Central memory CD8-positive, alpha-beta T cell (primary cell): ENCODE data around the gene ISL1.
A peak's percentile ranks its signal among the peaks of the same experiment; 100 is the strongest.

Source experiments
- ATAC-seq: fragments of 150-1000 bp; cut with Tn5 transposase; replicated peaks from 2 replicates; pipeline ENCODE4 v1.10.0; 2022; ENCODE audit warnings: mild to moderate bottlenecking, moderate FRiP score, moderate number of reproducible peaks; ENCODE audit not compliant: poor library complexity, severe bottlenecking; ENCODE audit errors: extremely low read depth
- DNase-seq, 2 donors: peaks; one replicate each; pipeline ENCODE4 v3.0.0; 2021; ENCODE audit warnings: low spot score in 2 of 2
- H3K27ac Mint-ChIP-seq: one replicate; pipeline ENCODE4 v1.8.0; 2022; ENCODE audit warnings: low read depth, mild to moderate bottlenecking, moderate library complexity, mixed read lengths
- H3K27me3 Mint-ChIP-seq: one replicate; pipeline ENCODE4 v1.8.0; 2022; ENCODE audit warnings: mixed read lengths
- H3K36me3 Mint-ChIP-seq: one replicate; pipeline ENCODE4 v1.8.0; 2022; ENCODE audit warnings: mild to moderate bottlenecking, moderate library complexity, mixed read lengths; ENCODE audit not compliant: insufficient read depth
- H3K4me1 Mint-ChIP-seq: one replicate; pipeline ENCODE4 v1.8.0; 2022; ENCODE audit warnings: mixed read lengths
- H3K4me3 Mint-ChIP-seq: one replicate; pipeline ENCODE4 v1.8.0; 2022; ENCODE audit warnings: mild to moderate bottlenecking, moderate library complexity, mixed read lengths
- H3K9me3 Mint-ChIP-seq: one replicate; pipeline ENCODE4 v1.8.0; 2022; ENCODE audit warnings: mixed read lengths

The ISL1 gene

GRCh38 chr5:51378448-51379330, 4.6 kb upstream of the ISL1 start:
- ATAC-seq: no peak
- Mint-ChIP-seq H3K27me3 (peaks cover 80% of the 10 kb centered on the region), H3K36me3 (no peaks in the 10 kb centered on the region), H3K4me1 (no peaks in the 10 kb centered on the region), H3K4me3 (no peak overlapping the region), H3K27ac (no peak overlapping the region), H3K9me3 (peaks cover 8% of the 10 kb centered on the region)
- DNase-seq: no peak

GRCh38 chr5:51379331-51379700, 3.9 kb upstream of the ISL1 start:
- Mint-ChIP-seq H3K9me3 (peaks cover 8% of the 10 kb centered on the region), H3K27ac (no peak overlapping the region), H3K27me3 (peaks cover 86% of the 10 kb centered on the region), H3K4me1 (no peaks in the 10 kb centered on the region), H3K4me3 (no peak overlapping the region), H3K36me3 (no peaks in the 10 kb centered on the region)
- no peak for ATAC-seq
- no peak for DNase-seq

- H3K27ac Mint-ChIP-seq: no peak overlapping the region
- no peak overlapping the region for H3K4me3 Mint-ChIP-seq
- no peaks in the 10 kb centered on the region for H3K4me1 Mint-ChIP-seq
- peaks cover under 1% of the 10 kb centered on the region for H3K9me3 Mint-ChIP-seq
- no peak for ATAC-seq
- peaks cover 93% of the 10 kb centered on the region for H3K27me3 Mint-ChIP-seq
- DNase-seq: no peak
- H3K36me3 Mint-ChIP-seq: no peaks in the 10 kb centered on the region
Observed at GRCh38 chr5:51380603-51381207, 2.5 kb upstream of the ISL1 start.

- no peak for ATAC-seq
- Mint-ChIP-seq H3K4me1 (no peaks in the 10 kb centered on the region), H3K4me3 (no peak overlapping the region), H3K27ac (no peak overlapping the region), H3K36me3 (no peaks in the 10 kb centered on the region), H3K27me3 (peaks cover 99% of the 10 kb centered on the region), H3K9me3 (no peaks in the 10 kb centered on the region)
- no peak for DNase-seq
Observed at GRCh38 chr5:51381761-51382474, 1.3 kb upstream of the ISL1 start.

- no peak overlapping the region for H3K4me3 Mint-ChIP-seq
- no peaks in the 10 kb centered on the region for H3K9me3 Mint-ChIP-seq
- ATAC-seq (no peak), DNase-seq (no peak)
- peaks cover 99% of the 10 kb centered on the region for H3K27me3 Mint-ChIP-seq
- H3K4me1 Mint-ChIP-seq: no peaks in the 10 kb centered on the region
- H3K27ac Mint-ChIP-seq: peak overlapping the region; percentile 45
- H3K36me3 Mint-ChIP-seq: no peaks in the 10 kb centered on the region
Observed at GRCh38 chr5:51382521-51383130, 622 bp upstream of the ISL1 start.

- Mint-ChIP-seq H3K36me3 (no peaks in the 10 kb centered on the region), H3K9me3 (no peaks in the 10 kb centered on the region), H3K4me3 (no peak overlapping the region), H3K27me3 (peaks cover 99% of the 10 kb centered on the region), H3K27ac (no peak overlapping the region), H3K4me1 (no peaks in the 10 kb centered on the region)
- no peak for DNase-seq
- no peak for ATAC-seq
Observed at GRCh38 chr5:51384281-51384840, 1.1 kb downstream of the ISL1 start.

GRCh38 chr5:51385216-51385615, 2.0 kb downstream of the ISL1 start:
- no peak for DNase-seq
- Mint-ChIP-seq H3K4me1 (no peaks in the 10 kb centered on the region), H3K4me3 (no peak overlapping the region)

GRCh38 chr5:51386916-51387883, 4.0 kb downstream of the ISL1 start:
- DNase-seq (no peak), ATAC-seq (no peak)
- Mint-ChIP-seq H3K27me3 (peaks cover 84% of the 10 kb centered on the region), H3K4me1 (no peaks in the 10 kb centered on the region), H3K4me3 (no peak overlapping the region), H3K9me3 (peaks cover 8% of the 10 kb centered on the region), H3K36me3 (no peaks in the 10 kb centered on the region), H3K27ac (no peak overlapping the region)

More at GRCh38 chr5:51385216-51385615, 2.0 kb downstream of the ISL1 start:
- Mint-ChIP-seq H3K27ac (no peak overlapping the region), H3K27me3 (peaks cover 92% of the 10 kb centered on the region), H3K9me3 (no peaks in the 10 kb centered on the region), H3K36me3 (no peaks in the 10 kb centered on the region)
- ATAC-seq: no peak

GRCh38 chr5:51387884-51388275, 4.6 kb downstream of the ISL1 start:
- peaks cover 78% of the 10 kb centered on the region for H3K27me3 Mint-ChIP-seq
- H3K36me3 Mint-ChIP-seq: no peaks in the 10 kb centered on the region
- peaks cover 8% of the 10 kb centered on the region for H3K9me3 Mint-ChIP-seq
- no peaks in the 10 kb centered on the region for H3K4me1 Mint-ChIP-seq
- no peak for ATAC-seq
- no peak overlapping the region for H3K27ac Mint-ChIP-seq
- no peak for DNase-seq
- H3K4me3 Mint-ChIP-seq: no peak overlapping the region

GRCh38 chr5:51388488-51389287, 5.4 kb downstream of the ISL1 start:
- Mint-ChIP-seq H3K27ac (no peak overlapping the region), H3K9me3 (peaks cover 8% of the 10 kb centered on the region), H3K36me3 (no peaks in the 10 kb centered on the region), H3K4me3 (no peak overlapping the region), H3K4me1 (no peaks in the 10 kb centered on the region), H3K27me3 (peaks cover 69% of the 10 kb centered on the region)
- ATAC-seq (no peak), DNase-seq (no peak)

- DNase-seq (no peak), ATAC-seq (no peak)
- Mint-ChIP-seq H3K4me1 (no peaks in the 10 kb centered on the region), H3K36me3 (no peaks in the 10 kb centered on the region), H3K27ac (no peak overlapping the region), H3K27me3 (peaks cover 64% of the 10 kb centered on the region), H3K9me3 (peaks cover 8% of the 10 kb centered on the region), H3K4me3 (no peak overlapping the region)
Observed at GRCh38 chr5:51389288-51389576, 6.0 kb downstream of the ISL1 start.
